Glutamatergic neuron (in vitro differentiated cells): ENCODE measurements around the gene VWA5B2. TPM values are rescaled to one million over a fixed set of nuclear protein-coding genes. Genes with fewer than 3 reads are reported as not detected.

Experiments
- DNase-seq: peaks from one replicate; pipeline ENCODE4 v3.0.0; 2022
- H3K27ac Mint-ChIP-seq: one replicate; pipeline ENCODE4 v1.8.0; 2020; ENCODE audit warnings: mild to moderate bottlenecking, mixed read lengths, inconsistent platforms; ENCODE audit not compliant: unreplicated experiment
- H3K27me3 Mint-ChIP-seq: one replicate; pipeline ENCODE4 v1.8.0; 2020; ENCODE audit warnings: mild to moderate bottlenecking, moderate library complexity, mixed read lengths, inconsistent platforms; ENCODE audit not compliant: unreplicated experiment
- H3K36me3 Mint-ChIP-seq: one replicate; pipeline ENCODE4 v1.8.0; 2020; ENCODE audit warnings: mild to moderate bottlenecking, mixed read lengths, inconsistent platforms; ENCODE audit not compliant: unreplicated experiment
- H3K4me1 Mint-ChIP-seq: one replicate; pipeline ENCODE4 v1.8.0; 2020; ENCODE audit warnings: mild to moderate bottlenecking, low read depth, mixed read lengths, inconsistent platforms; ENCODE audit not compliant: unreplicated experiment
- H3K4me3 Mint-ChIP-seq: one replicate; pipeline ENCODE4 v1.8.0; 2020; ENCODE audit warnings: mild to moderate bottlenecking, mixed read lengths, inconsistent platforms; ENCODE audit not compliant: unreplicated experiment
- H3K9me3 Mint-ChIP-seq: one replicate; pipeline ENCODE4 v1.8.0; 2020; ENCODE audit warnings: mild to moderate bottlenecking, moderate library complexity, mixed read lengths, inconsistent platforms; ENCODE audit not compliant: unreplicated experiment
- total RNA-seq: library from RNA; stranded (reverse); fragmentation: NEBNext Ultra II Directional; extraction: Animal tissue kit (Norgen Biotek cat#: 25700); gene quantifications from one replicate; pipeline ENCODE4 v1.2.1, GENCODE V29; 2021; ENCODE audit not compliant: unreplicated experiment
- TF ChIP-seq, protein P1 (sequence below): fragments of 200-600 bp; sonication (generic); IDR thresholded peaks from one replicate; pipeline ENCODE4 v1.5.0; 2021; ENCODE audit not compliant: partially characterized antibody, unreplicated experiment

VWA5B2 gene
- total RNA-seq, 1 donor from 2014 or later: 56.5 TPM

- peaks cover 4% of the 10 kb centered on the region for H3K36me3 Mint-ChIP-seq
Observed at GRCh38 chr3:184192889-184193288, 36.5 kb upstream of the VWA5B2 start.

DNA sequence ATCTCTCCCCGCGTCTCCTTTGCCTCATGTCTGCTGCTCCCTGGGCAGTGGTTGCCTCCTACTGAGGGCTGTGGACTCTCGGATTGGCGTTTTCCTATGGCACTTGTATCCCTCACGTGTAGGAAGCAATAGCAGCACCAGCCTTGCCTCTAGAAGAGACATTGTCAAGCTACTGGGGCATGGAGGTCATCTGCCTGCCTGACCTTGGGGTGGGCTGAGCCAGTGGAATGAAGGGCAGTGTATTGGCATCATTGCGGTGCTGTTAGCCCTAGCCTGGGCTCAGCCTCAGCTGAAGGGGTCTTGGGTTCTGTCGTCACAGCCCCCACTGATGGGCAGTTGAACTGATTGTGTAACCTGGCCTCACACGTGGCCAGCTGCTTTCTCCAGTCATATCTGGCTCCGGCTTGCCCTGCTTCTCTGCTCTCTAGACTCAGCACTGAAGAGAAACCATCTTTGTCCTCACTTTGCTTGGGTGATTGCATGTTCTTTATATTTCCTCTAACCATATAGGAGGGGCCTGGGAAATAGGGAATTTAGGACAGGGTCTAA, 35.3 kb upstream of the VWA5B2 start:
- Mint-ChIP-seq H3K9me3 (no peaks in the 10 kb centered on the region), H3K36me3 (peaks cover 4% of the 10 kb centered on the region), H3K27ac (no peak overlapping the region), H3K27me3 (peaks cover 2% of the 10 kb centered on the region), H3K4me1 (no peaks in the 10 kb centered on the region), H3K4me3 (no peak overlapping the region)
- DNase-seq: no peak
- TF ChIP-seq, protein P1, sequence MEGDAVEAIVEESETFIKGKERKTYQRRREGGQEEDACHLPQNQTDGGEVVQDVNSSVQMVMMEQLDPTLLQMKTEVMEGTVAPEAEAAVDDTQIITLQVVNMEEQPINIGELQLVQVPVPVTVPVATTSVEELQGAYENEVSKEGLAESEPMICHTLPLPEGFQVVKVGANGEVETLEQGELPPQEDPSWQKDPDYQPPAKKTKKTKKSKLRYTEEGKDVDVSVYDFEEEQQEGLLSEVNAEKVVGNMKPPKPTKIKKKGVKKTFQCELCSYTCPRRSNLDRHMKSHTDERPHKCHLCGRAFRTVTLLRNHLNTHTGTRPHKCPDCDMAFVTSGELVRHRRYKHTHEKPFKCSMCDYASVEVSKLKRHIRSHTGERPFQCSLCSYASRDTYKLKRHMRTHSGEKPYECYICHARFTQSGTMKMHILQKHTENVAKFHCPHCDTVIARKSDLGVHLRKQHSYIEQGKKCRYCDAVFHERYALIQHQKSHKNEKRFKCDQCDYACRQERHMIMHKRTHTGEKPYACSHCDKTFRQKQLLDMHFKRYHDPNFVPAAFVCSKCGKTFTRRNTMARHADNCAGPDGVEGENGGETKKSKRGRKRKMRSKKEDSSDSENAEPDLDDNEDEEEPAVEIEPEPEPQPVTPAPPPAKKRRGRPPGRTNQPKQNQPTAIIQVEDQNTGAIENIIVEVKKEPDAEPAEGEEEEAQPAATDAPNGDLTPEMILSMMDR: no peak

More at GRCh38 chr3:184192889-184193288, 36.5 kb upstream of the VWA5B2 start:
- Mint-ChIP-seq H3K4me3 (no peak overlapping the region), H3K9me3 (no peaks in the 10 kb centered on the region), H3K4me1 (no peaks in the 10 kb centered on the region), H3K27me3 (peaks cover 2% of the 10 kb centered on the region), H3K27ac (no peak overlapping the region)
- DNase-seq: no peak
- TF ChIP-seq, protein P1: no peak

DNA sequence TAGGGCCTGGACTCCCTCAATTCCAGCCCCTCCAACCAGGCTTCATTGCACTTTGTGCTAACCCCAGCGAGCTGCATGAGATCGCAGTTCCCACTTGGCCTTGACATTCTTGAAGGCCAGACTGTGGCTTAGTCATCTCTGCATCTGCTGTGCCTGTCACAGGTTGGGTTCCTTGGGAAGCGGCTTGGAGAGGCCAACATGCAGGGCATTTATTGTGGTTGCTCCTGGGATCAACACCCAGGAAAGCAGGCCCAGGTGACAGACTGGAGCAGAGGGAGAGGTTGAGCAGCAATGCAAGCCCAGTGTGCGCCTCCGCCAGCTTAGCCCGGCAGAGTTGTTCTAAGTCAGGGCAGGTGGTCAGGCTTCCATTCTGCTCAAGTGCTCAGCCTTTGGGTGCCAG, 32.8 kb upstream of the VWA5B2 start:
- Mint-ChIP-seq H3K27me3 (peaks cover 2% of the 10 kb centered on the region), H3K4me3 (no peak overlapping the region), H3K27ac (no peak overlapping the region), H3K4me1 (no peaks in the 10 kb centered on the region), H3K9me3 (no peaks in the 10 kb centered on the region), H3K36me3 (peaks cover 4% of the 10 kb centered on the region)
- TF ChIP-seq, protein P1: no peak
- DNase-seq: no peak

- TF ChIP-seq, protein P1: no peak
- Mint-ChIP-seq H3K27me3 (no peaks in the 10 kb centered on the region), H3K4me3 (no peak overlapping the region), H3K36me3 (peaks cover 4% of the 10 kb centered on the region), H3K4me1 (no peaks in the 10 kb centered on the region), H3K27ac (no peak overlapping the region), H3K9me3 (no peaks in the 10 kb centered on the region)
- no peak for DNase-seq
Observed at GRCh38 chr3:184198509-184198908, 30.9 kb upstream of the VWA5B2 start.

GRCh38 chr3:184200825-184201224, 28.6 kb upstream of the VWA5B2 start:
- no peak for DNase-seq
- H3K4me1 Mint-ChIP-seq: no peaks in the 10 kb centered on the region
- H3K27ac Mint-ChIP-seq: no peak overlapping the region
- H3K9me3 Mint-ChIP-seq: no peaks in the 10 kb centered on the region
- no peak overlapping the region for H3K4me3 Mint-ChIP-seq
- H3K36me3 Mint-ChIP-seq: no peaks in the 10 kb centered on the region
- no peaks in the 10 kb centered on the region for H3K27me3 Mint-ChIP-seq
- TF ChIP-seq, protein P1: no peak
